Keratinocyte (primary cell): ENCODE results near the gene SHC1. TPM values are rescaled to one million over a fixed set of nuclear protein-coding genes. Genes with fewer than 3 reads are reported as not detected.
A peak's percentile ranks its signal among the peaks of the same experiment; 100 is the strongest.

Experiments used
- DNase-seq: peaks from one replicate; pipeline ENCODE4 v3.0.0-alpha.2; 2011; ENCODE audit warnings: low read depth, missing footprints, low spot score
- FAIRE-seq: peaks from 2 replicates; lab custom pipeline; 2011; peaks lifted over from hg19 to GRCh38; lab: Jason Lieb, UNC
- H2AFZ ChIP-seq: 2 replicates; pipeline ENCODE4 v1.6.0; 2012; ENCODE audit warnings: low read length, control low read depth, inconsistent platforms; ENCODE audit not compliant: control insufficient read depth
- H3K27ac ChIP-seq: 2 replicates; pipeline ENCODE4 v1.5.1; 2011; ENCODE audit warnings: low read length; ENCODE audit not compliant: control insufficient read depth, insufficient read depth
- H3K27me3 ChIP-seq: 3 replicates; pipeline ENCODE4 v1.6.0; 2011; ENCODE audit warnings: low read length; ENCODE audit not compliant: control insufficient read depth, insufficient read depth; ENCODE audit errors: extremely low read depth
- H3K36me3 ChIP-seq, 2 experiments: 2 replicates in 1 of 2; 3 replicates in 1 of 2; pipeline ENCODE4 v1.5.1; 2011; ENCODE audit warnings: low read length in 2 of 2, mild to moderate bottlenecking in 1 of 2; ENCODE audit not compliant: control insufficient read depth in 2 of 2, insufficient read depth in 2 of 2; ENCODE audit errors: extremely low read depth in 1 of 2
- H3K4me1 ChIP-seq: 3 replicates; pipeline ENCODE4 v1.5.1; 2011; ENCODE audit warnings: low read length; ENCODE audit not compliant: control insufficient read depth, insufficient read depth; ENCODE audit errors: extremely low read depth
- H3K4me2 ChIP-seq: 3 replicates; pipeline ENCODE4 v1.6.0; 2011; ENCODE audit warnings: low read depth, low read length; ENCODE audit not compliant: control insufficient read depth, insufficient read depth; ENCODE audit errors: extremely low read depth
- H3K4me3 ChIP-seq, 3 experiments: fragments of 200-600 bp in 1 of 3; sonication (generic) in 1 of 3; 2 replicates in 2 of 3; 3 replicates in 1 of 3; pipeline ENCODE4 v1.5.1; 2011 to 2016; ENCODE audit warnings: low read length in 3 of 3, mild to moderate bottlenecking in 3 of 3, control low read depth in 2 of 3, inconsistent platforms in 1 of 3, low read depth in 1 of 3, mixed read lengths in 1 of 3, mixed run types in 1 of 3, moderate library complexity in 1 of 3; ENCODE audit not compliant: control insufficient read depth in 2 of 3, insufficient read depth in 2 of 3; ENCODE audit errors: extremely low read depth in 1 of 3
- H3K79me2 ChIP-seq: 2 replicates; pipeline ENCODE4 v1.6.0; 2012; ENCODE audit warnings: low read length; ENCODE audit not compliant: control insufficient read depth, insufficient read depth
- H3K9ac ChIP-seq: 3 replicates; pipeline ENCODE4 v1.6.0; 2011; ENCODE audit warnings: low read length; ENCODE audit not compliant: control insufficient read depth, insufficient read depth; ENCODE audit errors: extremely low read depth
- H3K9me1 ChIP-seq: 3 replicates; pipeline ENCODE4 v1.6.0; 2011; ENCODE audit warnings: low read length; ENCODE audit not compliant: control insufficient read depth, insufficient read depth; ENCODE audit errors: extremely low read depth
- H3K9me3 ChIP-seq: 2 replicates; pipeline ENCODE4 v1.5.1; 2012; ENCODE audit warnings: low read depth, low read length; ENCODE audit not compliant: control insufficient read depth
- H4K20me1 ChIP-seq: 3 replicates; pipeline ENCODE4 v1.6.0; 2011; ENCODE audit warnings: low read length; ENCODE audit not compliant: control insufficient read depth, insufficient read depth; ENCODE audit errors: extremely low read depth
- EZH2 ChIP-seq: IDR thresholded peaks from one replicate; pipeline ENCODE4 v1.6.1; 2012; ENCODE audit warnings: inconsistent platforms, mild to moderate bottlenecking, low read length, moderate library complexity
- dilution Hi-C: fragments of 300-500 bp; cut with MboI; formaldehyde crosslinking; loops from one replicate; pipeline ENCODE4 v1.7.0; 2020; ENCODE audit warnings: low sequenced_read_pairs; ENCODE audit not compliant: extremely low pct_ligation_motif_present
- polyA plus RNA-seq, 5 experiments: library from polyadenylated mRNA; depleted of rRNA in 3 of 5; stranded (reverse) in 3 of 5; stranded (forward) in 1 of 5; unstranded in 1 of 5; fragments of >200 nt; gene quantifications; 1 replicate in 1 of 5; 2 replicates in 3 of 5; 3 replicates in 1 of 5; pipeline versions ENCODE4 v1.2.1 to v1.2.3, GENCODE V29; 2011 to 2012; ENCODE audit warnings: missing spikeins in 2 of 5, low read depth in 1 of 5, low replicate concordance in 1 of 5
- TF ChIP-seq, protein P1 (sequence below), 3 experiments: IDR thresholded peaks in 1 of 3; conservative IDR thresholded peaks in 1 of 3; optimal IDR thresholded peaks in 1 of 3; 2 replicates in 2 of 3; 3 replicates in 1 of 3; pipeline versions ENCODE3 to v1.5.1; 2011; ENCODE audit warnings: low read length in 3 of 3, mild to moderate bottlenecking in 3 of 3, moderate library complexity in 2 of 3, control low read depth in 1 of 3, inconsistent platforms in 1 of 3; ENCODE audit not compliant: insufficient read depth in 2 of 3; ENCODE audit errors: extremely low read depth in 1 of 3

The SHC1 gene
- polyA plus RNA-seq, 1 donor (not counting 4 experiments of a cell fraction or from before 2014, with no cell fraction given): 245 TPM

DNA sequence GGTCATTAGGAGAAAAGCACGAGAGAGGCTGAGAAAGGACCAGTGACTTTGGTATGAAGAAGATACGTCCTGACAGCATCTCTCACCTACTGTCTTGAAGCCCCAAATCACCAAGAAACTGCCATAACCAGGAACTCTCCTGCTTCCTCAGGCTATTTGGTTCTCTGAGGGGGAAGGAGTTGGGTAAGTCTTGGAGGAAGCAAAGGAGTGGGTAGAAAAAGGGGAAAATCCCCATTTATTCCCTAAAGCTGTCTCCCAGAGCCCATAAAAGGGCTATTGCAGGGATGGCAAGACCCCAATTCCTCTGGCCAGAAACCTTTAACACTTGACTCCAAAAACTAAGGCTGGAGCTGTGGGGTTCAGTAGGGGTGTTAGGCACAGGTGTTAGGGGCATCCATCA is 12.5 kb downstream of the SHC1 start:
- TF ChIP-seq, protein P1, sequence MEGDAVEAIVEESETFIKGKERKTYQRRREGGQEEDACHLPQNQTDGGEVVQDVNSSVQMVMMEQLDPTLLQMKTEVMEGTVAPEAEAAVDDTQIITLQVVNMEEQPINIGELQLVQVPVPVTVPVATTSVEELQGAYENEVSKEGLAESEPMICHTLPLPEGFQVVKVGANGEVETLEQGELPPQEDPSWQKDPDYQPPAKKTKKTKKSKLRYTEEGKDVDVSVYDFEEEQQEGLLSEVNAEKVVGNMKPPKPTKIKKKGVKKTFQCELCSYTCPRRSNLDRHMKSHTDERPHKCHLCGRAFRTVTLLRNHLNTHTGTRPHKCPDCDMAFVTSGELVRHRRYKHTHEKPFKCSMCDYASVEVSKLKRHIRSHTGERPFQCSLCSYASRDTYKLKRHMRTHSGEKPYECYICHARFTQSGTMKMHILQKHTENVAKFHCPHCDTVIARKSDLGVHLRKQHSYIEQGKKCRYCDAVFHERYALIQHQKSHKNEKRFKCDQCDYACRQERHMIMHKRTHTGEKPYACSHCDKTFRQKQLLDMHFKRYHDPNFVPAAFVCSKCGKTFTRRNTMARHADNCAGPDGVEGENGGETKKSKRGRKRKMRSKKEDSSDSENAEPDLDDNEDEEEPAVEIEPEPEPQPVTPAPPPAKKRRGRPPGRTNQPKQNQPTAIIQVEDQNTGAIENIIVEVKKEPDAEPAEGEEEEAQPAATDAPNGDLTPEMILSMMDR (optimal IDR thresholded peaks at IDR 0.05 in 1 of 3, IDR thresholded peaks at IDR 0.05 in 1 of 3, conservative IDR thresholded peaks at IDR 0.05 in 1 of 3; ENCODE audit: extremely low read depth in 1 of 3, insufficient read depth in 2 of 3, low read length in 3 of 3): no peak
- no peak for TF ChIP-seq EZH2
- DNase-seq: no peak
- dilution Hi-C loops: no loop called here

GRCh38 chr1:154957091-154957657 is 13.4 kb downstream of the SHC1 start:
- no peak overlapping the region for H3K4me3 ChIP-seq
- H3K4me2 ChIP-seq: peak overlapping the region; percentile 73
- no peaks in the 10 kb centered on the region for H3K27me3 ChIP-seq
- H3K9me1 ChIP-seq: no peaks in the 10 kb centered on the region
- H3K4me1 ChIP-seq: peaks cover 31% of the 10 kb centered on the region
- TF ChIP-seq EZH2: no peak
- TF ChIP-seq, protein P1 (optimal IDR thresholded peaks at IDR 0.05 in 1 of 3, IDR thresholded peaks at IDR 0.05 in 1 of 3, conservative IDR thresholded peaks at IDR 0.05 in 1 of 3; ENCODE audit: extremely low read depth in 1 of 3, insufficient read depth in 2 of 3, low read length in 3 of 3): no peak
- no peaks in the 10 kb centered on the region for H4K20me1 ChIP-seq
- FAIRE-seq (no peak), DNase-seq (no peak)
- peaks cover 18% of the 10 kb centered on the region for H3K79me2 ChIP-seq
- H3K9ac ChIP-seq: no peak overlapping the region
- H3K27ac ChIP-seq: no peak overlapping the region
- no peak overlapping the region for H2AFZ ChIP-seq
- H3K36me3 ChIP-seq: peaks cover 2 to 14% of the 10 kb centered on the region in 2 experiments
- dilution Hi-C loops: no loop called here
- H3K9me3 ChIP-seq: no peaks in the 10 kb centered on the region

More for the DNA sequence above, 12.5 kb downstream of the SHC1 start:
- H3K9me3 ChIP-seq: no peaks in the 10 kb centered on the region
- H4K20me1 ChIP-seq: no peaks in the 10 kb centered on the region
- no peak overlapping the region for H3K4me2 ChIP-seq
- no peak overlapping the region for H3K9ac ChIP-seq
- FAIRE-seq: no peak
- H3K4me1 ChIP-seq: peaks cover 37% of the 10 kb centered on the region
- no peak overlapping the region for H2AFZ ChIP-seq
- peaks cover 2 to 20% of the 10 kb centered on the region in 2 experiments for H3K36me3 ChIP-seq
- peaks cover 18% of the 10 kb centered on the region for H3K79me2 ChIP-seq
- H3K4me3 ChIP-seq: no peak overlapping the region
- no peaks in the 10 kb centered on the region for H3K27me3 ChIP-seq
- H3K27ac ChIP-seq: no peak overlapping the region
- H3K9me1 ChIP-seq: no peaks in the 10 kb centered on the region
